ENCODE data around the gene DST.

DST gene

DNA sequence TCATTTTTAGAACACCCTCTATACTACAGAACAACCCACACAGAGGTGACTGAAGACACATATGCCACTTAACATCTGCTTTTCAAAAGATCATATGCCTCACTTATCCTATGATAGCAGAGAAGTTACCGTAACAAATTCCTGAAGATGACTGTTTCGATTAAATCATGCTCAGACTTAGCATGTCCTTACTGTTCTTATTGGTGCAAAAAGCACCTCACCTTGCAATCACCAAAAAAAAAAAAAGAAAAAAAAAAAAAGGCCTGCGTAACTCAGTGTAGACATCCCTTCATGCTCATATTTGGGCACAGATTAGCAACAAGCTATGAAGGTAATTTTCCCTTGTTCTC lies 17.7 kb upstream of the DST start:
- no peak for DNase-seq

- no peak for DNase-seq
Observed at GRCh38 chr6:56659721-56660380, 17.2 kb upstream of the DST start.

- DNase-seq = no peak
Observed at GRCh38 chr6:56658326-56658725, 15.6 kb upstream of the DST start.

GRCh38 chr6:56657354-56657753 lies 14.7 kb upstream of the DST start:
- no peak for DNase-seq

DNA sequence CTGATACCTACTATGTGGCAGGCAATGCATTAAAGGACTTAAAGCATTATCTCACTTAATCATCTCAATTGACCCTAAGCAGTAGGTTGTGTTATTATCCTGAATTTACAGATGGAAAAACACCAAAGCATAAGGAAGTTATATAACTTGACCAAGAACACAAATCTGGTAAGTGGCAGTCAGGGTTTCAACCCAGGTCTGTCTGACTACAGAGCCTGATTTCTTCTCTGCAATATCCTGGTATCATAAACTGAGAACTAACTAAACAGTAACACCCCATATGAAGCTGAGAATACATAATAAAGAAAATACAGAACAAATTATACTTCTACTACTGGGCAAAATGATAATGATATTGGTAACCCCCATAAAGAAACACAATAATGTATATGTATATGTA lies 13.8 kb upstream of the DST start:
- DNase-seq = no peak

GRCh38 chr6:56655996-56656395 lies 13.3 kb upstream of the DST start:
- no peak for DNase-seq

DNA sequence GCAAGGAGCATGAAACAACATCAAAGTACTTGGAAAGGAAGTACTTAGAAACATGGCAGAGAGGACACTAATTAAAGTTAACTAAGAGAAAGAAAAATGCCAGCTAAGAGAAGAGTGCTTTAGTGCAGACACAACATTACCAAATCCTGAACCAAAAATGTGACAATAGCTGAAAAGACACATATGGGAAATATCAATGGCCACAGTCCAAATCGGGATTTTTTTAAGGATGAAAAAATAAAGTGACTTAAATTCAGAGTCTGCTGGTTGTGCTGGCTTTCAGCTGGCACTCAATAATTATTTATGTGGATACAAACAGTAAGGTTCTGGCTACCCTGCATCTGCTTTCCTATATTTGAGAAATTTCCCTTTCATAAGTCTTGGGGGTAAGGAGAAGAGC lies 12.6 kb upstream of the DST start:
- no peak for DNase-seq

DNA sequence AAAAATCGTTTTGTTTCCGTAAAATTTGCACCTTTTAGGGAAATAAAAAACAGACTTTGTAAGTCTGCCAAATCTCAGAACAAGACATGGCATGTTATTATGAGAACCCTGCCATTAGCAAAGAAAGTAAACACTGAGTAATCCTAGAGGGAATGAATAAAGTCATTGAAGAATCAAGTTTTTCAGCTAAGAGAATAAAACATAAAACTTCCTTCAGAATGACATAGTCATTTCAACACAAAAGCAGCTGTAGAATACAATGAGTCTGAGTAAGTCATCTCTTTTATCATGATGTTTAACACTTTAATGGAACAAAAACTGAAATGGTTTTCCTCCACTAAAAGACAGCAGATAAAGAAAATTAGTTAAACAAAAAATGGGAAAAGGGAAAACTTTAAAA lies 10.3 kb upstream of the DST start:
- DNase-seq = no peak

GRCh38 chr6:56652231-56652630 lies 9.5 kb upstream of the DST start:
- DNase-seq = no peak

GRCh38 chr6:56650191-56650590 lies 7.5 kb upstream of the DST start:
- no peak for DNase-seq

DNA sequence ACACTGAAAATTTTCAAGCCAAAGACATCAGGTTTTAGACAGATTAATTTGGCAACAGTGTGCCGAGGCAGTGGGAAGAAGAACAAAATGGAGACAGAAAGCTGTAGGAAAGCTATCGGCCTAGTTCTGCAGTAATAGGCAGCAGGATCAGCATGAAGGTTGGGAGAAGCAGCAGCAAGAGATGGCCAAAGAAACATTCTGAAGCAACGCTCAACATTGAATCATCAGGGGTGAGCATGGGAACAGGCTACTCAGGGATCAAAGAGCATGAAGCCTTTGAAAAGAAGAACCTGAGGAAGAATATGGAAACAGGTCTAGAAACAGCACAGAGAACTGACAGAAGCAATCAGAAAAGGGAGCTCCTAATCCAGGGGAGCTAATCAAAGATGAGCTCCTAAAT lies 7.1 kb upstream of the DST start:
- DNase-seq = no peak

- DNase-seq = no peak
Observed at GRCh38 chr6:56649053-56649769, 6.5 kb upstream of the DST start.

DNA sequence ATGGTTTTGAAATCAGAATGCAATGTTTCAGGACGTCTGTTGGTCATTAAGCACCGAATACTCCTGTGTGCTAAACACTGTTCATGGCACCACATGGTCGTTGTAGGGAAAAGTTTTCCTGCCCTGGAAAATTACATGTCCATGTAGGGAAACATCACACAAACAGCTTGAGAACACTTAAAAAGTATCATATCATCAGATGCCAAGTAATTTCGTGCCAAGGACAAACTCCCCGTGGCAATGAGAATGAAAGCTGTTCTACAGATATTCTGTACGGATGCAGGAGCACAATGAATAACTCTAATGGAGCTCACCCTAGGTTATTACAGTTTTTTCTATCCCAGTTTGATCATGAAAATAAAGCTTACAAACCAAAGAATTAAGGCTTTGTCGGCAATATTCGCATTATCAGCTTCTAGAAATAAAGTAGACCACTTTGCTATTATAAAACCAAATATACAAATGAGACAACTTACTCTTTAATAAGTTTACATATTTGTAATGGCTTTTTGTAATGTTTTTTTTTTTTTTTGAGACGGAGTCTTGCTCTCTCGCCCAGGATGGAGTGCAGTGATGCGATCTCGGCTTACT lies 4.6 kb upstream of the DST start:
- DNase-seq = no peak

DNA sequence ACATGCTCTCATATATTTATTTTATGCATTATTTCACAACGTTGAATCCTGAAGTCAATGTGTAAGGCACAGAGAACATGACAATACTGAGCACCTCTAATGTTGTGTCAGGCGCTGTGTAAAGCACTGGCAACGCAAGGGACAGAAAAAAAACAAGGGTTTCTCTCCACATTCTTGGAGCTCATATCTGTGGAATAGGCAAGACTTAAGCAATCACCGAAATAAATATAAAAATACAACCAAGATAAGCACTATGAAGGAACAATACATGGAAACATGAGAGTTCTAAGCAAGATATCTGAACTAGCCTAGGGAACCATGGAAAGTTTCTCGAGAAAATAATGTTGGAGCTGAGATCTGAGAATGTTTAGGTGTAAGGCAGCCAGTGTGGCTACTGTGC lies 1.7 kb upstream of the DST start:
- no peak for DNase-seq

GRCh38 chr6:56643379-56644089 lies 845 bp upstream of the DST start:
- no peak for DNase-seq

- no peak for DNase-seq
Observed at GRCh38 chr6:56640374-56640773, 2.3 kb downstream of the DST start.

- no peak for DNase-seq
Observed at GRCh38 chr6:56638760-56639159, 3.9 kb downstream of the DST start.

DNA sequence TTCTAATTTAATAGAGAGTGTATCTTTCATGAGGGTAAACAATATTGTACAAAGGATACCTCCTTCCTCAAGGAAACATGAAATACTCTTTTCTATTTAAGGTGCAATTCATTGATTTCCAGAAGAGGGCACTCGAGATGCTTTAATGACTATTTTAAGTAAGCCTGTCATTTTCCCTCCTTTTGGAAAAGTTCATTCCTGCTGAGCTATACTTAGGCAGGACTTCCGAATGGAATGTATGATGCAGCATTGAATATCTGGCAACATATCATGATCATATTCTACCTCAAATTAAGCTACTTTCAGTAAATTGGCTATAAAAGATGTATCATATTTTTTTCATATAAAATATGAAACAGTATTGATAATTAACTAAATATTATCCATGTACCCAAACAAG lies 5.0 kb downstream of the DST start:
- DNase-seq = no peak

GRCh38 chr6:56628105-56628504 lies 14.6 kb downstream of the DST start:
- no peak for DNase-seq

DNA sequence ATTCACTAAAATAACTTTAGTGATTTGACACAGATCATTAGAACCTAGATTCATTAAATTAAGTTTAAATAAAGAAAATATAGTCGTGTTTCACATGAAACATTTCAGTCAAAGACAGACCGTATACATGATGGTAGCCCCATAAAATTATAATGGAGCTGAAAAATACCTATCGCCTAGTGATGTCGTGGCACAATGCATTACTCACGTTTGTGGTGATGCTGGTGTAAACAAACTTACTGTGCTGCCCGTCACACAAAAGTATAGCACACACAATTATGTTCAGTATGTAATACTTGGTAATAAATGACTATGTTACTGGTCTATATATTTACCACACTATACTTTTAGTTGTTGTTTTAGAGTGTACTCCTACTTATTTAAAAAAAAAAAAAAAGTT lies 17.3 kb downstream of the DST start:
- no peak for DNase-seq

GRCh38 chr6:56624728-56625069 lies 18.0 kb downstream of the DST start:
- DNase-seq = no peak

DNA sequence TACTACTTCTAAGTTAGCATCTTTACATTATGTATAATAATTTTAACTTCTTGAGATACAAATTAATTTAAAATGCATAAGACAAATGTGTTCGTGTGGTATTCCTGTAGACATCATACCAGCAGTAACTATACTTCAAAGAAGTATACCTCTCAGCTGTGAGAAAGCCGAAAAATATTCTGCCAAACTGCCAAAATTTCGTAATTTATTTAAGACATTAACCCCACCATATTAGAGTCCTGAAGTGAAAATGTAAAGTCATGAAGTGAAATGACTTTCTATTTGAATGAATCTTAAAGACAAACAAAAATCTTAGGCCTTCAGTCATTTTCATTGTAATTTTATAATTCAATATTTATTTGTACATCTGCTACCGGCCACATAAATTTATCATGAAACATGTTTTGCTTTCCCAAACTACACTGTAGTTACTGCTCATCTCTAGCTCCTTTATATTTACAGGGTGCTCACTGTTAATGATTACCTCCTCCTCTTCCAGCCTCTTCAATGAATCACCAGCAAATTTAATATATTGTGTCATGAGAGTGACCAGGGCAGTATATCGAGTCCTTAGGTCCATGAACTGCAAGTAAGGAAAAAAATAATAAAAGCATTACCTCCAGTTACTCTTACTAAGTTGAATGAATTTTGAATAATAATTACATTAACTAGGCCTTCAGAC lies 18.5 kb downstream of the DST start:
- DNase-seq = no peak

GRCh38 chr6:56620229-56620868 lies 22.3 kb downstream of the DST start:
- DNase-seq = no peak
